AG09309 (cell line): ENCODE measurements around the gene ZBTB40.

ENCODE experiments used
- DNase-seq: peaks from one replicate; pipeline ENCODE4 v3.0.0-alpha.2; 2010; ENCODE audit warnings: low read depth
- H3K4me3 ChIP-seq: 2 replicates; pipeline ENCODE4 v1.5.1; 2011; ENCODE audit warnings: mild to moderate bottlenecking, low read depth, low read length, moderate library complexity; ENCODE audit not compliant: control insufficient read depth
- TF ChIP-seq, protein P1 (sequence below): IDR thresholded peaks from 2 replicates; pipeline ENCODE4 v1.5.1; 2011; ENCODE audit warnings: mild to moderate bottlenecking, low read depth, low read length, inconsistent platforms; ENCODE audit not compliant: insufficient read depth, control insufficient read depth; ENCODE audit errors: missing control alignments

ZBTB40 gene

DNA sequence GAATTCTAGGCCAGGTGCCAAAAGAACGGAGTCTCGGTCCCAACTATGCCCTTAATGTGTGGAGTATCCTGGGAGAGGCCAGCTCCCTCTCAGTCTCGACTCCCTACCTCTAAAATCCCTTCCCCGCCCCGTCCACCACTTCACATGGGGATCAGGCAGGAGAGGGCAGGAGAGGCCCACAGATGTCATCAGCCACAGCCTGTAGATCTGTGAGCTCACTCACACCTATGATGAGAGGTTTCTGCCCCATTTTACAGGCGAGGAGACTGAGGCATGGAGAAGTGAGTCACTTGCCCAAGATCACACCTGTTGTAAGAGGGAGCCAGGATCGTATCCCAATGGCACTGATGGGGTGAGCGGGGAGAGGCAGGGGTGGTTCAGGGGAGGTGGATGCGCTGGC is 91.2 kb downstream of the ZBTB40 start:
- H3K4me3 ChIP-seq, result no peak overlapping the region
- TF ChIP-seq, protein P1, sequence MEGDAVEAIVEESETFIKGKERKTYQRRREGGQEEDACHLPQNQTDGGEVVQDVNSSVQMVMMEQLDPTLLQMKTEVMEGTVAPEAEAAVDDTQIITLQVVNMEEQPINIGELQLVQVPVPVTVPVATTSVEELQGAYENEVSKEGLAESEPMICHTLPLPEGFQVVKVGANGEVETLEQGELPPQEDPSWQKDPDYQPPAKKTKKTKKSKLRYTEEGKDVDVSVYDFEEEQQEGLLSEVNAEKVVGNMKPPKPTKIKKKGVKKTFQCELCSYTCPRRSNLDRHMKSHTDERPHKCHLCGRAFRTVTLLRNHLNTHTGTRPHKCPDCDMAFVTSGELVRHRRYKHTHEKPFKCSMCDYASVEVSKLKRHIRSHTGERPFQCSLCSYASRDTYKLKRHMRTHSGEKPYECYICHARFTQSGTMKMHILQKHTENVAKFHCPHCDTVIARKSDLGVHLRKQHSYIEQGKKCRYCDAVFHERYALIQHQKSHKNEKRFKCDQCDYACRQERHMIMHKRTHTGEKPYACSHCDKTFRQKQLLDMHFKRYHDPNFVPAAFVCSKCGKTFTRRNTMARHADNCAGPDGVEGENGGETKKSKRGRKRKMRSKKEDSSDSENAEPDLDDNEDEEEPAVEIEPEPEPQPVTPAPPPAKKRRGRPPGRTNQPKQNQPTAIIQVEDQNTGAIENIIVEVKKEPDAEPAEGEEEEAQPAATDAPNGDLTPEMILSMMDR, result no peak
- DNase-seq, result no peak

DNA sequence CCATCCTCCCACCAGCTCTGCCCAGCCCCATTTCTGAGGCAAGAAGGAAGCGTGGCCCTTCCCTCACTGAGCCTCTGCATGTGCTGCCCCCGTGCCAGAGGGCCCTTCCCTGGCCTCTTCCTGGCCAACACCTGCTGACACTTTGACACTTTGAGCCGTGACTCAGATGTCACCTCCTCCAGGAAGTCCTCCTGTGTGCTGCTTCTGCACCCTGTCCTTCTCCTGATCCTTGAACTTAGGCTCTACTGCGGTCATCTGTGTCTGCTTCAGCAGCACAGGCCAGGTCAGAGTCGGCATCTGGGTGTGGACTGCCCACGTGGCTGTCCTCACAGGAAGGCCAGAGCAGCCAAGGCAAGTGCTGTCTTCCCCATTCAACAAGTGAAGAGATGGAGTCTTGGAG is 92.0 kb downstream of the ZBTB40 start:
- no peak for DNase-seq
- TF ChIP-seq, protein P1, result no peak
- H3K4me3 ChIP-seq, result no peak overlapping the region

DNA sequence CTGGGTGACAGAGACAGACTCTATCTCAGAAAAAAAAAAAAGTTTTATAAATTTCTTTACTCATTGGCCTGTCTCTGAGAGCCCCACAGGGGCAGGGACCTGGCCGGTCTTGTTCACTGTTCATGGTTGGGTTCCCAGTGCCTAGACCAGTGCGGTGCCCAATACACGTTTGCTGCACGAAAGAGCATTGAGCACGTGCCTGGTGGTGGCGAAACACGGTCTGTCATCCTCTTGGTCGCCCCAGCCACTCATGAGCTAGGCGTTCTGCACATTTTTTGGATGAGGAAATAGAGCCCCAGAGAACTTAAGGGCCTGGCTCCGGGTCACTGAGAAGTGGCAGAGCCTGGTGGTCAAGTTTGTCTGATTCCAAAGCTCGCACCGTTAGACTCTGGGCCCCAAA is 93.0 kb downstream of the ZBTB40 start:
- TF ChIP-seq, protein P1, result no peak
- no peak overlapping the region for H3K4me3 ChIP-seq
- DNase-seq, result no peak

DNA sequence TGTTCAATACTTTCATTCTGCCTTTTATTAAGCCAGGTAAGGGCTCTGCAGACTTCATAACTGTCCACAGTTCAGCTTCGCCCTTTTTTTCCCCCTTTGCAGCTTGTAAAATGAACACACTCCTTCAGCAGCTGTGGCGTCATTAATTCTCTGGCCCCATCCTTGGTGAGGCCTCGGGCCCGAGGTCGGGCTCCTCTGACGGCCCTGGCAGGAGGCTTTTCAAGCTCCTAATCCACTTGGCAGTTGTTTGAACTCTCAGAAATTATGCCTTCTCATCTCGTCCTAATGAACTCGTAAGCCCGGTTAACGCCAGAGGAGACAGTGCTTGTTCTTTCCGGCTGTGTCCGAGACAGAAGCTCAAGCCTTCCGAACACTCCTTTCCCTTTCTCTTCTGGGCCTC is 93.5 kb downstream of the ZBTB40 start:
- no peak overlapping the region for H3K4me3 ChIP-seq
- no peak for DNase-seq
- TF ChIP-seq, protein P1, result no peak

DNA sequence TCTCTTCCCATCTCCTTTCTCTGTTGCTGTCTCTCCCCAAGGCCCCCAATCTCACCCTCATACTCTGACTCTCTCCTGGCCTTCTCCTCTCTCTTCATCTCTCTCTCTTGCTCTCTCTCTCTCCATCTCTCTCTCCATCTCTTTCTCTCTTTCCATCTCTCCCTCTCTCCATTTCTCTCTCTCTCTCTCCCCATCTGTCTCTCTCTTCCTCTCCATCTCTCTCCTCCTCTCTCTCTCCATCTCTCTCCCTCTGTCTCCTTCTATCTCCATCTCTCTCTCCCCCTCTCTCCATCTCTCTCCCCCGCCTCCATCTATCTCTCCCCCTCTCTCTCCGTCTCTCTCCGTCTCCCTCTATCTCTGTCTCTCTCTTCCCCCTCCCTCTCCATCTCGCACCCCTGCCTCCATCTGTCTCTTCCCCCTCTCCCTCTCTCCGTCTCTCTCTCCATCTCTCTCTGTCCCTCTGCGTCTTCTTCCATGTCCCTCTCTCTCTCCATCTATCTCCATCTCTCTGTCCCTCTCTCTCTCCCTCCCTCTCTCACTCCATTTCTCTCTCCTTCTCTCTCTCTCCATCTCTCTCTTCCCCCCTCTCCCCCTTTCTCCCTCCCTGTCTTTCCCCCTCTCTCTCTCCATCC is 95.7 kb downstream of the ZBTB40 start:
- H3K4me3 ChIP-seq, result no peak overlapping the region
- TF ChIP-seq, protein P1, result no peak
- DNase-seq, result no peak

DNA sequence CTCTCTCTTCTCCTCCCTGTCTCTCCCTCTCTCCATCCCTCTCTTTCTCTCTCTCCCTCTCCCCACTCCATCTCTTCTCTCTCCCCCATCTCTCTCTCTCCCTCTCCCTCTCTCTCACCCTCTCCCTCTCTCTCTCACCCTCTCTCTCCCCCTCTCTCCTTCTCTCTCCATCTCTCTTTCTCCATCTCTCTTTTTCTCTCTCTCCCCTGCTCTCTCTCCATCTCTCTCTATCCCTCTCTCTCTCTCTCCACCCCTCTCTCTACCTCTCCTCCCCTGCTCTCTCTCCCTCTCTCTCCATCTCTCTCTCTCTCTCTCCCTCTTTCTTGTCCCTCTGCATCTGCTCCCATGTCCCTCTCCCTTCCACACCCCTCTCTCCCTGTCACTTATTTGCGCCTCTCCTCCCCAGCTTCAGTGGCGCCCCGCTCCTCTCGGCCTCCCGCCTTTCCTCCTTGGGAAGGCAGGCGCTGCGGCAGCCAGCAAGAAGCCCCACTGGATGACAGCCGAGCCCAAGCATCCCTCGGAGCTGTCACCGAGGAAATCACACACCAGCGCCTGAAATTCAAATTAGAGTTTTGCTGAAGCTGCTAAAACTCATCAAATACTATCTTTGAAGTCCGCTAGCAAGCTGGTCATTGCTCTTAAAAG is 96.3 kb downstream of the ZBTB40 start:
- no peak overlapping the region for H3K4me3 ChIP-seq
- TF ChIP-seq, protein P1, result no peak
- DNase-seq, result no peak

DNA sequence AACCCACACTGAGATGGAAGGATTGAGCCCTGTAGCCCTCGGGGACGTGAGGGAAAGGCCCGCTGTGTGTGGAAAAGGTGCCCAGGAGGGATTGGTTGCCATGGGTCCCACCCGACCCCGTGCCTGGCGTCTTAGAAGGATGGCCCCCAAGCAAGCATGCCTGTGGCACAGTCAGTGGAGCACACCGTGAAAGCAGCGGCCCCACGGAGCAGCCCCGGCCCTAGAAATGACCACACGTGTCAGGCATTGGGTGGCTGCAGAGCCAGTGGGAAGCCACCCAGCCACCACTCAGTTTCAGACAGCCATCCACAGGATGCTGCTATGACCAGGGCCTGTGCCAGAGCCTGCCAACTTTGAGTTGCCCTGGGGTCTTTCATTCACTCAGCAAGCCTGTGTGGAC is 98.4 kb downstream of the ZBTB40 start:
- H3K4me3 ChIP-seq, result no peak overlapping the region
- TF ChIP-seq, protein P1, result no peak
- no peak for DNase-seq
